HuH-7.5 (cell line): ENCODE measurements around the gene PACRG.
"Not testable (repeated sequence)": the region's sequence is repeated elsewhere in the genome, so short reads cannot be mapped to it uniquely, and the experiment has no call there.

ENCODE experiments used
- DNase-seq: peaks from one replicate; pipeline ENCODE4 v3.0.0; 2011; ENCODE audit warnings: low spot score

PACRG gene

DNA sequence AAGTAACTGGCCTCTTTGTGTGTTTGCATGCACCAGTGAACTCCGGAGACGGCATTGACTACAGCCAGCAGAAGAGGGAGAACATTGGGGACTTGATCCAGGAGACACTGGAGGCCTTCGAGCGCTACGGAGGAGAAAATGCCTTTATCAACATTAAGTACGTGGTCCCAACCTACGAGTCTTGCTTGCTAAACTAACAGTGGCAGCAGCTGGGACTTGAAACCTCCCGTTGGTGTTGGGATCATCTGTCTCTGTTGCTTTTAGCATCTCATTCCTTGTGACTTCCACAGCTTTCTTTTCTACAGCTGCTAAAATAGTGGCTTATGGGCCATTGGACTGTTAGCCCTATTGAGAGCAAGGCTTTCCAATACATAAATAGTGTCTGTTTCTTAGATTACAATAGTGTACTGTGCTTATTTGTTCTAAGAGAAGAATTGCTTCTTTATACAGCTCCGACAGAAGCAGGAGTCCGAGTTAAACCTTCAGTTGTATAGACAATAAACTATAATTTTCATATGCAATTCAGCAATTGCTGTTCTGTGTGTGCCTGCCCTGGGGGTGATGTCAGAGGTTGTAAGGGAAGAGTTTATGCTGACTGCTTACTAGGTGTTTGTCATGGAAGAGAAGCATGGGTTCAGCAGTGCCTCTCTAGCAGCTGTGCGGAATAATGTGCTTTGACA lies 587.2 kb downstream of the PACRG start:
- no peak for DNase-seq

DNA sequence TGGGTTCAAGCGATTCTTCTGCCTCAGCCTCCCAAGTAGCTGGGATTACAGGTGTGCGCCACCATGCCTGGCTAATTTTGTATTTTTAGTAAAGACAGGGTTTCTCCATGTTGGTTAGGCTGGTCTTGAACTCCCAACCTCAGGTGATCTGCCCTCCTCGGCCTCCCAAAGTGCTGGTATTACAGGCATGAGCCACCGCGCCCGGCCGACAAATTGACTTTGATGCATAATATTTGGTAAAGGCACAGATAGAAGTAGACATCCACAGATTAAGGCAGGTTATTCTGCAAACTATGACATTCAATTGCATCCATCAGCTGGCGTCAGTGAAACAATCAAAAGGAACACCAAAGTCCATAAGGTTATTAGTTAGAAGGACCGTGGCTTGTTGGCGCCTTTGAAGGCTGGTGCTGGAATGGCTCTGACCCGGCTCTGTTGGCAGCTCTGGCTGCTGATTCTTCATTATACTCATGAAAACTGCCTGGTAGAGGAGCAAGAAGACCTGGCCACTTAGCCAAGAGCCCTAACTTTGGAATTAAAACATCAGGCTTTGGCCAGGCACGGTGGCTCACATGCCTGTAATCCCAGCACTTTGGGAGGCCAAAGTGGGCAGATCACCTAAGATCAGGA lies 589.2 kb downstream of the PACRG start:
- DNase-seq: not testable (repeated sequence)

DNA sequence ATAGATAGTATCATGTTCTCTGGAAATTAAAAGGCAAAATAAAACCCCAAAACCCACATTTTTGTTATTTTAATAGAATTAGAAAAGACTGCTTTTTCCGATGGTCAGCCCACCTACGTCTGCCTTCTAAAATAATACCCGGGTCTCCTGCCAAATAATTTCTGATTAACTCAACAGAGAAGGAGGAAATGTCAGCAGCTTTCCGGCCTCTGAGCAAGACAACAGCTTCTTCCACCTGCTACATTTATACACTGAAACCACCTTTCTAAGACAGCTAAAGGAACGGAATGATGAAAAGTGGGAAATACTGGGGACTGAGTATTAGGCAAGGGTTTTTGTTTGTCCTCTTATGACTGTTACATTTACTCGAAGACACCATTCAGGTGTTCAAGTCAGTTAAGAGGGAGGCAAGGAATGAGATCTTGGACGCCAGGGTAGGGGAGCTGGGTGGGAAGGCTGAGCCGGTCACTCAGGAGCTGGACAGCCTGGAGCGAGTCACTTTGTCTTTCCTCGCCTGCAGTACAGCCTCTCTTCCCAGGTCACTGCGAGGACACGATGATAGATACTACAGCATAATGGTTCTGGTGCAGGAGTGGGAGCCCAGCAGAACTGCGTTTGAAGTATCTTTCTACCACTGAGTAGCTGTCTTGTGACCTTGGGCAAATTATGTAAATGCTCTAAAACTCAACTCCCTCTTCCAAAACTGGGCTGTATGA lies 590.5 kb downstream of the PACRG start:
- no peak for DNase-seq

DNA sequence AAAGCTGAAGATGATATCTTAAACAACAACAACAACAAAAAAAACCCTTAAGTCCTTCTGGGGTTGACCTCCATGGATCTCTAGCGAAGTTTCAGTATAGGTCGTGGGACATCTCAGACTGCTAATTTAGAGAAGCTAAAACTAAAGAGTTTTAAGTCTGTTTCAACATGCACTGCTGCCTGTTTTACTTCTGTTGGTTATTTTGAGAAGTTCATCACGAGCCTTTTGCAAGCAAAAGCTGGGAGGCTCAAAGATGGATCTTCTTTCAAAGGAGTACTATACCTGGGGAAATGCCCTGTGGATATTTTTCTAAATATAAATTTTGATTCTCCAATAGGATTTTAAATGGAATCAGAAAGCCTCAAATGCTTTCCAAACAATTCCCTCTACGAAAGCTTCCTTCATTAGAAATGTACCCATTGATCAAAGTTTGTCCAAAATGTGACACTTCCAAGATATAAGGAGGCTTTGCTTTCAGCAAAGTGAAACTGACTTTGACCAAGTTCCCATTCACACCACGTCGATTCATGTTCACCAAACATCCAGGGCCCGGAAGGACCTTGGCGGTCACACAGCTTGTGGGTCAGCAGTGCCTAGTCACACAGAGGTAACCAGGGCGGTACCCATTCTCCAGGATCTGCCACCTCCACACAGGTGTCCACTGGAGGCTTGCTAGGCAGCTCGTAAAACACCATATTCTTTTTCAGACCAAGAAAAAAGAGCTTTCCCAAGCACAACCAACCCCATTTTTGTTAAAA lies 592.0 kb downstream of the PACRG start:
- DNase-seq: no peak

DNA sequence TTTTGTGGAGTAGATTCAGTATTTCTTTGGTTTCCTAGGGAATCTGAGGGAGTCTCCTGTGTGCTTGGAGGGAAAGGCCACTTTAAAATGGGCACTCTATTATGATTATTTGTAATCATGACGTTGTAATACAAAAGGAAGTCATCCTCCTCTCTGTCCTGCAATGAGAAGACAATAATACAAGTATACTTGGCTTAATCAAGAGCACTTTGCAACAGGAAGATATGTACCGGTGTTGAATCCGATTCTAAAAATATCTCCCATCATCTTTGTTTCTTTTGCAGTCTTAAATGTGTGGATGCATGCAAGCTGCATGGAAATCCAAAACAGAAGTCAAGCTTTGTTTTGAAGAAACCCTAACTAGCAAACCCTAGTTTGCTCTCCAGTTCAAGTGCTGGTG lies 592.6 kb downstream of the PACRG start:
- DNase-seq: no peak

DNA sequence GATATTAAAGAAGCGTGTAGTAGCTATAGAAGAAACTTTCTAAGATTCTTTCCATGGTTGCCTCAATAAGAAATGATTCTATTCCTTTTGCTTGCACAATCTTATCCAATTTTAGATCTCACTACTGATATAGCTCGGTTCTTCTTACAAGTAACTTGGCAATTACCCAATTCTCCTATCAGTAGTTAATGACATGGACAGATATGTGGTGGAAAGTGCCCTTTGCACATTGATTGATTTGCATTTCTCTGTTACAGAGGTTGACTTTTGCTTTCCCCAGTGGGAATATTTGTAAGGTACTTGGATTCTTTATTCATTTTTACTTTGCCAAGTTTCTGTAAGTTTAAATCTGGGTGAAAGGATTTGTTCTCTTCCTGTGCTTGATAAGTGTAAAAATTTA lies 593.0 kb downstream of the PACRG start:
- no peak for DNase-seq

DNA sequence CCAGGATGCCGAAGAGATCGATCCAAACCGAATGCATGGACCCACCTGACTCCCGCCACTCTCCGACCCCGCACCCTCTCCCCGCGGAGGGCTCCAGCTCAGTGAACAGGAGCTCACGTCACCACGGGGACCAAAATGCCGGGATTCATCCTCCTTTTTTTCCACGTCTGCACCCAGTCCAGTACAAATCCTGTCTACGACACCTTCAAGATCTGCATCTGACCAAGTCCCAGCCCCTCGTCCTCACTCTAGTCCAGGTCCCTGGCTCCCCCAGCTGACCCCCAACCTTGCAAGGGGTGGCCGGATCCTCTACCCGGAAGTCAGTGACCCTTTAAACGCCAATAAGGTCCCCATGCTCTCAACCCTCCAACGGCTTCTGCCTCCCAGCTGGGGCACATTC lies 593.9 kb downstream of the PACRG start:
- no peak for DNase-seq

DNA sequence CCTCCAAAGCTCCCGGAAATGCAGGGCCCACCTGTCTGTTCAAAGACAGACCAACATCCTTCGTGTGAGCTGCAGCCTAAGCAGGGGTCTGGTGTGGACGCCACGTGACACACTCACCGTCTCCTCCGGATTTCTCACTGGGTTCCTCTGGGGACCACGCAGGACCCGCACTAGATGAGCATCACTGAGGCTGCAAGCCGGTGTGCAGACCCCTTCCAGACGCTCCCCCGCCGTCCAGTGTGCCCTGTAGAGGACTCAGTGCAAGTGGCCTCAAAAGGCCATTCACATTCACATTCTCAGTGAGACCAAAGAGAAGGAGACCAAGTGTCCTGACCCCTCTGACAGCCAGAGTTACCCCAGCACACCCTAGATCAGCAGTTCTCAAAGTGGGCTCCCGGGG lies 595.5 kb downstream of the PACRG start:
- no peak for DNase-seq

DNA sequence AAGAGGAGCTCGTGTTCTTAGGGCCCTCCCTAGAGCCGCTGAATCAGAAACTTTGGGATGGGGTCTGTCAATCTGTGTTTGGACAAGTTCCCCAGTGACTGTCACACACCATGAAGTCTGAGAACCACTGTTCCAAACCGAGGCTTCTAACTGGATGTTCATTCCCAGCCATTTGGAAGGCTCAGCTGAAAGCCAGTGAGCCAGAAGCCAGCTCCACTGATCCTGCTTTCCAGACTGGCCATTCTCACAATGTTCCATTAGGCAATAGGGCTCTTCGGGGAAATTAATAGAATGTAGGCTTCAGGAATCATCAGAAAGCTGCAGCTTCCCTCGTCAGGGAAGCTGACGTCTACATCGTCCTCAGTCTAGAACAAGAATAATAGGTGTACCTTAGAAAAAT lies 595.9 kb downstream of the PACRG start:
- no peak for DNase-seq

DNA sequence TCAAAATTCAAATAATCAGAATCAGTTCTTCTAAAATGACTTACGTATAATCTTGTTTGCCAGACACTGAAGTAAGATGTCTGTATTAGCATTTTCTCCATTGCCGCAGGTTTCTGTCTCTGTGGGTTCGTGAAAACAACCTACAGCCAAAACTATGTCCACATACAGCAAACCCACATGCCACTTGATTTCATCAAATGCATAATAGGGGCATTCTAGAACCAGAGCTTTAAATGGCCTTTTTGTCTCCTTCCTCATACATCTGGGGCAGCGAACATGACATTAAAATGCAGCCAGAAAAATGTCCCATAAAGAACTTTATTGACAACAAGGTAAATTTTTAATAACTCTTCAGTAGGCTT lies 596.5 kb downstream of the PACRG start:
- no peak for DNase-seq

DNA sequence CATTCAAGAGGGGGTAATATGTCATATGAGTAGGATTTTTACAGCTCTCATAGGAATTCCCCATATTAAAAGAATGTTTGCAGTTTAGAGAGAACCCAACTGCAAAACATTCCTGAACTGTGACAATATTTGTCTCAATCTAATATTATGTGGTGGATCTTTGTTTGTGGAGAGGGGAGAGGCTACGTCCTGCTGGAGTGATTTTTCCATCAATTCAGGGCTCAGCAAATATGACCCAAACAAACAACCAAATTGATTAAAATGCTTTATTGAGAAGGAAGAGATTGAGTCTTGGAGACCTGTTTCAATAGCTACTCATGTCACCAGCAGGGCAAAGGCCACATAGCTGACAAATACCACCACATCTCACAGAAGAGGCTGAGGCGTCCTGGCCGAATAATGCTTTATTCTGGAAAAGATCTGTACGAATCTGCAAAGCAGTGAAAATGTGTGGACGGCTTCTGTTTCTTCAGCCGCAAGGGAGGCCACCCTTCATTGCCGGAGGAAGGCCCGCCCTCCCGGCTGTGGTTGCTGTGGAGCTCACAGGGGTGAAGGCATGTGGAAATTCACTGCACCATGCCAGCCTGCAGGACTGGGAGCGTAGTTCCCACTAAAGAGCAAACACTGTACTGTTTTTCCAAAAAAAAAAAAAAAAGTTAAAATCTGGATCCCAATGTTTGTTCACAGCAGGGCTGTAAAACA lies 597.1 kb downstream of the PACRG start:
- peak; percentile 59 for DNase-seq

DNA sequence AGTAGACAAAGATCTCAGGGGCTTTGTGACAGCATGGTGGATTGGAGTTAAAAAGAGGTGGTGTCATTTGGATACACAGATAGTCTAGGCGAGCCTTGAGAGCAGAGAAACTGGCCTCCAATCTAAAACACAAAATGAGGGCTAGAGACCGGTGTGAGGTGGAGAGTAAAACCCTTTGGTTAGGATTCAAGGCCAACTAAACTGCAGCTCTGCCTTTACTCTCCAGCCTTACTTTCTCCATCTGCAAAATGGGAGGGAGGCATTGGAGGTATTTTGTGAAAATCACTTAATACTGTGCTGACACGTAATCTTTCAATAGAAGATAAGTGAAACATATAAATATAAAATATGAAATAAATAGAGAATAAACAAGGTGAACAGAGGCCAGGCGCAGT lies 597.6 kb downstream of the PACRG start:
- no peak for DNase-seq

DNA sequence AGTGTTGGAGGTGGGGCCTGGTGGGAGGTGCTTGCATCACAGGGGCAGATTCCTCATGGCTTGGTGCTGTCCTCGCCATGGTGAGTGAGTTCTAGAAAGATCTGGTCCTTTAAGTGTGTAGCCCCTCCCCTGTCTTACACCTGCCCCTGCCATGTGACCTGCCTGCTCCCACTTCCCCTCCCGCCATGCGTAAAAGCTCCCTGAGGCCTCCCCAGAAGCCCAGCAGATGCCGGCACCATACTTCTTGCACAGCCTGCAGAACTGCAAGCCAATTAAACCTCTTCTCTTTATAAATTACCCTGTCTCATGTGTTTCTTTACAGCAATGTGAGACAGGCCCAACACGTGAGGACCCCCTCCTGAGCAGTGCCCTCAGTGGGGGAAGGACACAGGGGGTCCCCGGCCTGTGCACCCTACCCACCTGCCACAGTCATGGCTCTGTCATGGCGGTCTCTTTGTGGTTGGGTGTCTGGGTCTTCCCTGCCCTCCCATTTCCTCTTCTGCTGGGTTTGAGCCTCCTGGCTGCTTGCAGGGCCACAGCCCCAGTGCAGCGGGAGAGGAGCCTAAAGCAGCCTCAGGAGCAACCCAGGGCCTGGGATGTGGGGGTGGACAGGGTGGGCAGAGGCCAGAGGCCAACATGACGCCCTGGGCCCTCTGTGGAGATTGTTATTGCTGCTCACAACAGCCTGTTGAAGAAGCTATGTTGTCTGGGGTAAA lies 599.5 kb downstream of the PACRG start:
- DNase-seq: no peak

DNA sequence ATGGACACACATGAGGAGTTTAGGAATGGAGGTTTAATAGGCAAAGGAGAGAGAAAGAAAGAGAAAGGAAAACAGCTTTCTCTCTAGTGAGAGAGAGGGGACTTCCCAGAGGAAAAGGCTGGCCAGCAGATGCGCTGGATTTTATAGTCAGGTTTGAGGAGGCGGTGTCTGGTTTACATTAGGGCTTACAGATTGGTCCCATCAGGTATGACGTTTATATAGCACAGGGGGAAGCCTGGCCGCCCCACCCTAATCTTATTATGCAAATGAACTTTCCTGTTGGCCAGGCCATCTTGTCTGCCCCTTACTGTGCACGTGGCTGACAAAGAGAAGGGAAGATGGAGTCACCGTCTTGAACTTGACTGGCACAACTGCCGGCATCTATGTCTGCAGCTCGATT lies 600.1 kb downstream of the PACRG start:
- DNase-seq: no peak

DNA sequence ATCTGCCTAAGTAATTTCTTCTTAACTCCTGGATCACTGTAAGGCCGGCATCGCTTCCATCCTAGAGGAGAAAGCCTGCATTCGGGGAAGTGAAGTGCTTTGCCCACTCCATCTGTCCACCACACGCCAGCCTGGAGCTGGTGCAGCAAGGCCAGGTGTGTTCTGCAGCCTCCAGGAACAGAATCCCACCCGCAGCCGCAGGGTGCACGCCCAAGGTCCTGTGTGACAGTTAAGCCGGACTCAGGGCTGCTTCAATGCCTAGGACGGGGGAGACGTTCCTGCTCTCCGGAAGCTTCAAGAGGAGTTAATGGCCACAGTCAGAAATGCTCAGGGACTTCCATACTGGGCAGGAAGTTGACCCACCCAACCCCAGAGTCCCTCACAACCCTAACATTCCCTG lies 600.6 kb downstream of the PACRG start:
- no peak for DNase-seq

DNA sequence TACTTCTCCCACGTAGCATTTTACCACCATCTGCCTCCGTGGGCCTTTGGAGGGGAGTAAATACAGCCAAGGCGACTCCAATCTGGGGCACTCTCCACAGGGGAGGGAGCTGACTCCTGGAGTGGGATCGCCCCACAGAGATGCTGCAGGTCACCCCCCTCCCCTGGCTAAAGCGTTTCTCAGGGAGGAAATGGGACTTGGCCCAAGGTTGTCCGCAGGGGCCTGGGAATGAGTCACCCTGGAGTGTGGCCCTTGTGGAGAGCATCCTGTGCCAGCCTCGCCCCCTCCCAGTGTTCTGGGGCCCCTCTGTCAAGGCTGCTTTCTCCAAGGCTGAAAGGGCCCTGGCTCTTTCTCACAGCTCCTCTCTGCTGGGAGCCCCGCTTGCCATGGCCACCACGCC lies 602.2 kb downstream of the PACRG start:
- no peak for DNase-seq

DNA sequence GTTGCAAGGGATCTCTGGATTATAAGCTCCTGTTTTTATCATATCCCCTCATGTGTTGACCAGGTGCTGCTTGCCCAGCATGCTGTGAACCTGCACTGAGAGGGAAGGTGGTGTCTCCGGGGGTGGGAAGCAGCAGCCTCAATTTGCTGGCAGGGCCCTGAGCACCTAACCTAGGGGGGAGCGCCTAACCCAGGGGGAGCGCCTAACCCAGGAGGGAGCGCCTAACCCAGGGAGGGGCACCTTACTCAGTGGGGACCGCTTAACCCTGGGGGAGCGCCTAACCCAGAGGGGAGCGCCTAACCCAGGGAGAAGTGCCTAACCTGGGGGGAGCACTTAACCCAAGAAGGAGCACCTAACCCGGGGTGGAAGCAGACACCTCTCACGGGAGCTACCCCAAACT lies 603.5 kb downstream of the PACRG start:
- no peak for DNase-seq

DNA sequence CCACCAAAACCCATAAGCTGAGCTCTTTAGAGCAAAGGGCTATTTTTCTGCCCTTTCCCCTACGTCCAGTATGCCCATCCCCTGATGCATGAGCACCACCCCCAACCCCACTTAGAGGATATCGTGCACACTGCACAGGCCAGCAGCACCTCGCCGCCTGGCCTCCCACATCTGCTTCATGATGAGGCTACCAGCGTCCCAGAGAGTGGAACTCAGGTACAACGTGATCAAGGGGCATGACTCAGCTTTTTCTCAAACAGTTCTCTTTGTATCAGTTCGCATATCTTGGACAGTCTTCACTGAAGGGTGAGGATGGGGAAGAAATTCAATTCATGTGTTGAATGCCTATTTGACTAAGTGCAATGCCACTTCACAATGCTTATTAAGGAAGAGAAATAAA lies 604.8 kb downstream of the PACRG start:
- no peak for DNase-seq

DNA sequence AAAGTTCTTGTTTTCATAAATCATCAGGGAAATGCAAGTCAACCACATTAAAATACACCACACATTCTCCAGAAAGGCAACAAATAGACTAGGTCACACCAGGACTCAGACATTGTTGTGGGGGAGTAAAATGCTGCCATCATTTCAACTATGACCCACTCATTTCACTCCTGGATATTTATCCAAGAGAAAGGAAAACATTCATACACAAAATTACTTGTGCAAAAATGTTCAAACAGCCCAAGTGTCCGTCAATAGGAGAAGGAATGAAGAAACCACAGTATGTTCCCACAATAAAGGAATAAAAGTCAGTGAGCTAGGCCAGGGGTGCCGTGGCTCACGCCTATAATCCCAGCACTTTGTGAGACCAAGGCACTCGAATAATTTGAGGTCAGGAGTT lies 605.3 kb downstream of the PACRG start:
- no peak for DNase-seq

DNA sequence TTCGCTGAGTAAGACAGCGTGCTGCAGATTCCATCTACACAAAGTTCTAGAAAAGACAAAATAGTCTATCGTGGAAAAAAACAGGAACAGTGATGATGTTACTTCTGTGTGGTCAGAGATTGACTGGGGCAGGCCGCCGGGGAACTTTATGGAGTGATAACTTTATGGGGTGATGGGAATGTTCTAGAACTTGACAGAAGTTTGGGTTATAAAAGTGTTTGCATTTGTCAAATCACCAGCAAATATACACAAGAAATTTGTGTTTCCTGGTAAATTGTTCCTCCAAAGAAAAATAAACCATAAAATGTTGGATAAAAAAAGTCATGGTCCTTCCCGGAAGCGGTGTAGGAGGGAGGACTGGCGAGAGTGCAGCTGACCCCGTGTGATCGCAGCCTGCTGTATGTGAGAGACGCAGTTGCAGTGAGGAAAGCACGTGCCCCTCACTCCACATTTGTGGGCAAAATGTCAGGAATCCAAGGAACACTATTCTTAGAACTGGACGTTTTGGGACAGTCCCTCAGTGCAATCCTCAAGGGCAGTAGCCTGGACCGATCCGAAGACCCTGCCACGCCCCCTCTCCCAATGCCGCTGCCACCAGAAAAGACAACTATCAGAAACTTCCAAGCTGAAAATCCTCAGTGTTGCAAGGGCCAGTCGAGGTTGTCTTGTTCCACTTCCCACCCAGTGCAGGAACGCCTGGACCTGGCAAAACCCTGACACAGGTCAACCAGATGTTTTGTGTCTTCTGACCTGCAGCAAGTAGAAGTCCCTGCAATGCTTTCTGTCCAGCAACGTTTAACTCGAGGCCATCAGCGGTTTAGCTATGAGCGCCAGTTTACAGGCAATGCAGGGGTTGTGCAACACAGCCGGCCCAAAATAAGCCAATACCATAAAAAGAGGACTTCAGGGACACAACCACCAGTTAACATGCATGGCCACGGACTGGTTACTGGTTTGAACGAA lies 606.2 kb downstream of the PACRG start:
- DNase-seq: no peak
